ENCODE measurements around the gene HIRA.

- TF ChIP-seq POLR2A (IDR thresholded peaks at IDR 0.05) (no peak), CTCF (IDR thresholded peaks at IDR 0.05) (no peak)
Observed at GRCh38 chr22:19396561-19396933, 35.0 kb downstream of the HIRA start.
